Measurements from ENCODE around the gene MSN. TPM values are rescaled to one million over a fixed set of nuclear protein-coding genes. Genes with fewer than 3 reads are reported as not detected.
A peak's percentile ranks its signal among the peaks of the same experiment; 100 is the strongest.

Gene MSN
- total RNA-seq, 3 donors from 2014 or later (not counting 1 experiment from before 2014, with no cell fraction given): 866 to 1,028 (median 919) TPM

GRCh38 chrX:65673857-65674203, 6.4 kb downstream of the MSN start:
- Mint-ChIP-seq H3K27ac (peak overlapping the region; percentile 94 to 97), H3K36me3 (peaks cover 14% of the 10 kb centered on the region), H3K27me3 (ENCODE audit: low read depth in 2 of 2) (no peaks in the 10 kb centered on the region), H3K4me3 (peak overlapping the region; percentile 86), H3K4me1 (peaks cover 83 to 86% of the 10 kb centered on the region in 2 donors), H3K9me3 (no peaks in the 10 kb centered on the region)
- peak overlapping the region; percentile 1 for H3K4me3 ChIP-seq (ENCODE audit: low read length)
- no peak for TF ChIP-seq CTCF (IDR thresholded peaks at IDR 0.05)
- ATAC-seq (peak in 1 of 3 donors; percentile 7), DNase-seq (no peak)
- H3K27me3 ChIP-seq (ENCODE audit: control insufficient read depth, insufficient read depth, low read length): no peaks in the 10 kb centered on the region
- H3K9me3 ChIP-seq (ENCODE audit: control insufficient read depth, insufficient read depth, low read length): no peaks in the 10 kb centered on the region
- 14% methylated on average over 2 of the region's 2 CpGs for WGBS (ENCODE audit: insufficient coverage)
- intact Hi-C loops (cut with micrococcal nuclease): loop anchor here (5.0 kb wide), 1 partner anchor 48 kb away; no protein-coding TSS in a partner anchor
- peak overlapping the region; percentile 61 for H3K27ac ChIP-seq (ENCODE audit: low read length)
- peaks cover 7% of the 10 kb centered on the region for H3K36me3 ChIP-seq (ENCODE audit: control insufficient read depth, insufficient read depth, low read length)
- peaks cover 59% of the 10 kb centered on the region for H3K4me1 ChIP-seq (ENCODE audit: control insufficient read depth, insufficient read depth, low read length)

GRCh38 chrX:65674204-65674893, 6.9 kb downstream of the MSN start:
- intact Hi-C loops (cut with micrococcal nuclease): loop anchor here (5.0 kb wide), 1 partner anchor 48 kb away; no protein-coding TSS in a partner anchor
- TF ChIP-seq CTCF (IDR thresholded peaks at IDR 0.05): no peak
- 30% methylated on average over 3 of the region's 6 CpGs for WGBS (ENCODE audit: insufficient coverage)
- H3K27me3 Mint-ChIP-seq (ENCODE audit: low read depth in 2 of 2): no peaks in the 10 kb centered on the region
- H3K4me3 Mint-ChIP-seq: peak overlapping the region; percentile 86
- H3K4me1 Mint-ChIP-seq: peaks cover 83 to 86% of the 10 kb centered on the region in 2 donors
- DNase-seq (peak in 1 of 2 donors; percentile 57), ATAC-seq (peak; percentile 54 to 61 (median 60))
- Histone ChIP-seq H3K27ac (ENCODE audit: low read length) (peak overlapping the region; percentile 61), H3K36me3 (ENCODE audit: control insufficient read depth, insufficient read depth, low read length) (peaks cover 7% of the 10 kb centered on the region), H3K27me3 (ENCODE audit: control insufficient read depth, insufficient read depth, low read length) (no peaks in the 10 kb centered on the region), H3K4me3 (ENCODE audit: low read length) (peak overlapping the region; percentile 1), H3K9me3 (ENCODE audit: control insufficient read depth, insufficient read depth, low read length) (no peaks in the 10 kb centered on the region), H3K4me1 (ENCODE audit: control insufficient read depth, insufficient read depth, low read length) (peaks cover 64% of the 10 kb centered on the region)
- H3K36me3 Mint-ChIP-seq: peaks cover 14% of the 10 kb centered on the region
- H3K27ac Mint-ChIP-seq: peak overlapping the region; percentile 94 to 97
- H3K9me3 Mint-ChIP-seq: no peaks in the 10 kb centered on the region

GRCh38 chrX:65677954-65678469, 10.6 kb downstream of the MSN start:
- intact Hi-C loops (cut with micrococcal nuclease): no loop called here
- H3K9me3 ChIP-seq (ENCODE audit: control insufficient read depth, insufficient read depth, low read length): no peaks in the 10 kb centered on the region
- H3K36me3 ChIP-seq (ENCODE audit: control insufficient read depth, insufficient read depth, low read length): peaks cover 3% of the 10 kb centered on the region
- DNase-seq (no peak), ATAC-seq (no peak)
- no peaks in the 10 kb centered on the region for H3K27me3 Mint-ChIP-seq (ENCODE audit: low read depth in 2 of 2)
- H3K27me3 ChIP-seq (ENCODE audit: control insufficient read depth, insufficient read depth, low read length): no peaks in the 10 kb centered on the region
- H3K4me3 ChIP-seq (ENCODE audit: low read length): no peak overlapping the region
- H3K4me1 ChIP-seq (ENCODE audit: control insufficient read depth, insufficient read depth, low read length): peaks cover 84% of the 10 kb centered on the region
- 5% methylated on average over 2 of the region's 3 CpGs for WGBS (ENCODE audit: insufficient coverage)
- TF ChIP-seq CTCF (IDR thresholded peaks at IDR 0.05): no peak
- H3K4me3 Mint-ChIP-seq: peak overlapping the region; percentile 68
- peaks cover 2% of the 10 kb centered on the region for H3K36me3 Mint-ChIP-seq
- no peaks in the 10 kb centered on the region for H3K9me3 Mint-ChIP-seq
- H3K27ac ChIP-seq (ENCODE audit: low read length): peak overlapping the region; percentile 43
- H3K27ac Mint-ChIP-seq: peak overlapping the region; percentile 94 to 97
- H3K4me1 Mint-ChIP-seq: peaks cover 88 to 89% of the 10 kb centered on the region in 2 donors
